Stimulated activated CD4-positive, alpha-beta T cell treated with anti-CD3 and anti-CD28 coated beads, TNF-alpha, amount 100 ng/mL, for 48 hours (primary cell): ENCODE results near the gene SCYL2.

Source experiments
- DNase-seq, 3 donors: peaks; one replicate each; pipeline ENCODE4 v3.0.0-alpha.2; 2020; ENCODE audit warnings: low read depth in 3 of 3

SCYL2 gene

GRCh38 chr12:100375038-100375735 is 108.2 kb downstream of the SCYL2 start:
- DNase-seq: no peak

DNA sequence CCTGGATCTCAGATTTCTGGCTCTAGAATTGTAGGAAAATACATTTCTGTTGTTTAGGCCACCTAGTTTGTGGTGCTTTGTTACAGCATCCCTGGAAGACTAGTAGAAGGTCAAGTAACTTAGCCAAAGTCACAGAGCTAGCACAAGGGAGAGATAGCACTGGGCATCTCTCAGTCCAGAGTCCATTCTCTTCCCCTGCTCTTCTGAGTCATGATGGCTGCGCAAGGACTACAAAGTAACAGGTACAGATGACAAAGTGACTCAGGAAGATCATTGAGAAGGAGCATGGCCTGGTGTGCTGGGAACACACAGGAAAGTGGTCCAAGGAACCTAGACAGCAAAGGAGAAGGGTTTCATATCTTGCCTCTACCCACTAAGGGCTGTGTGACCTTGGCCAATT is 109.2 kb downstream of the SCYL2 start:
- DNase-seq: no peak

GRCh38 chr12:100381379-100381778 is 114.4 kb downstream of the SCYL2 start:
- DNase-seq: no peak

DNA sequence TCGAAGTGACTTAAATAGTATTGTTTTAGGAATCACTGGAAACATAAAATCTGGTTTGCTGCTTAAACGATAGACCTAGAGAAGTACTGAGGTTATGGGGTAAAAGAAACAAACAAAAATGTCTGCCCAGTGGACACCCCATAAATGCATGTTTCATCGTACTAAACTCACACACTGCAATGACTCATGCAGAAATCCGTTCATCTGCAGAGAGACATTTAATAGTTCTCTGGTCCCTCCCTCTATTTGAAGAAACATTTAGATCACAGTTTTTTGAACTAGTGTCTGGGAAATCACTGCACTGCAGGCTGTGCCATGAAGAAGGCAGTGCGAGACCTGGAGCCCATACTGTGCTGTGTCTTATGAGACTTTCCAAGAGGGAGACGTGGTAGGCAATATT is 115.4 kb downstream of the SCYL2 start:
- no peak for DNase-seq

- DNase-seq: no peak
Measured at GRCh38 chr12:100383586-100384558, 116.9 kb downstream of the SCYL2 start.

DNA sequence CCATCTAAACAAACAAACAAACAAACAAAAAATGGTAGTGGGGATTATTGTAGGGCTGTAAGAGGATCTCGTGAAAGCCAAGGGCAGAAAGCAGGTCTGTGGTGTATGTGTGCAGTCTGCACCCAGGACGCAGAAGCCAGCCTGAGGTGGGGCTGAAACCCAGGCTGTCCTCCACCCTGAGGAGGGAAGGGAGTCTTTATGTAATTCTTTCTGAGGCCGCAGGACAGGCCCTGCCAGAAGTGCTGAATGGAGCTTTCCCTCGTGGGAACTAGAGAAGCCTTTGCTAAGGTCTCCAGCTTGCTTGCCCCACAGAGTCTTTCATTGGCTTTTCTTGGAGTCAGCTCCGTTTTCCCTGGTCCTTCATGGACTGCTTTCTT is 117.6 kb downstream of the SCYL2 start:
- no peak for DNase-seq

GRCh38 chr12:100388382-100388781 is 121.4 kb downstream of the SCYL2 start:
- DNase-seq: no peak
